Endothelial cell of umbilical vein (primary cell): ENCODE data around the gene STXBP2. TPM values are rescaled to one million over a fixed set of nuclear protein-coding genes. Genes with fewer than 3 reads are reported as not detected.

Experiments used
- BruUV-seq: library from RNA; stranded (reverse); fragments of 400-500 nt; replicated peaks from 2 replicates; lab custom pipeline; 2021; lab: Mats Ljungman, UMichigan
- CTCF ChIA-PET: fragments of 300-600, 350-600 bp; sonication (Branson Sonifier 250); formaldehyde crosslinking; loops from one replicate; lab custom pipeline; 2021; ENCODE audit warnings: antibody characterized with exemption, inconsistent platforms; lab: Charles Lee
- POLR2A ChIA-PET: fragments of 300-600, 350-600 bp; sonication (Branson Sonifier 250); formaldehyde crosslinking; loops from one replicate; lab custom pipeline; 2021; ENCODE audit warnings: antibody characterized with exemption, inconsistent platforms; lab: Charles Lee
- DNase-seq: peaks from one replicate; pipeline ENCODE4 v3.0.0-alpha.2; 2011; ENCODE audit warnings: low read depth, low spot score
- FAIRE-seq: peaks from 2 replicates; lab custom pipeline; 2011; peaks lifted over from hg19 to GRCh38; lab: Jason Lieb, UNC
- H2AFZ ChIP-seq: 2 replicates; pipeline ENCODE4 v1.6.0; 2012; ENCODE audit warnings: low read depth, low read length, control low read depth, inconsistent platforms
- H3K27ac ChIP-seq: 2 replicates; pipeline ENCODE4 v1.5.1; 2011; ENCODE audit warnings: low read depth, mild to moderate bottlenecking, control low read depth, low read length, moderate library complexity; ENCODE audit not compliant: insufficient read depth
- H3K27me3 ChIP-seq, 2 experiments: 2 replicates each; pipeline versions ENCODE4 v1.6.0 to v1.6.1; 2011; ENCODE audit warnings: low read length in 2 of 2, mixed read lengths in 1 of 2; ENCODE audit not compliant: control insufficient read depth in 2 of 2, insufficient read depth in 2 of 2
- H3K36me3 ChIP-seq, 2 experiments: 2 replicates in 1 of 2; 3 replicates in 1 of 2; pipeline ENCODE4 v1.5.1; 2011; ENCODE audit warnings: low read length in 2 of 2, mild to moderate bottlenecking in 1 of 2, moderate library complexity in 1 of 2; ENCODE audit not compliant: control insufficient read depth in 2 of 2, insufficient read depth in 2 of 2; ENCODE audit errors: extremely low read depth in 1 of 2
- H3K4me1 ChIP-seq: 3 replicates; pipeline ENCODE4 v1.5.1; 2011; ENCODE audit warnings: mild to moderate bottlenecking, low read length; ENCODE audit not compliant: control insufficient read depth, insufficient read depth; ENCODE audit errors: extremely low read depth
- H3K4me2 ChIP-seq: 2 replicates; pipeline ENCODE4 v1.6.1; 2011; ENCODE audit warnings: low read length, control low read depth, mixed read lengths; ENCODE audit not compliant: insufficient read depth
- H3K4me3 ChIP-seq, 3 experiments: fragments of 200-600 bp in 1 of 3; sonication (generic), shearing (Covaris generic) in 1 of 3; replicated peaks in 1 of 3; 2 replicates each; pipeline ENCODE4 v1.5.1; 2011 to 2016; ENCODE audit warnings: control low read depth in 3 of 3, low read length in 3 of 3, mild to moderate bottlenecking in 2 of 3, inconsistent platforms in 1 of 3, low read depth in 1 of 3, moderate library complexity in 1 of 3; ENCODE audit not compliant: insufficient read depth in 1 of 3
- H3K79me2 ChIP-seq: 2 replicates; pipeline ENCODE4 v1.6.0; 2012; ENCODE audit warnings: low read length, inconsistent platforms; ENCODE audit not compliant: control insufficient read depth, insufficient read depth
- H3K9ac ChIP-seq: replicated peaks from 2 replicates; pipeline ENCODE3; 2011; ENCODE audit warnings: low read length, control low read depth; ENCODE audit not compliant: insufficient read depth; ENCODE audit errors: extremely low read depth
- H3K9me1 ChIP-seq: replicated peaks from 3 replicates; pipeline ENCODE4 v1.6.0; 2011; ENCODE audit warnings: mild to moderate bottlenecking, low read length; ENCODE audit not compliant: control insufficient read depth, insufficient read depth; ENCODE audit errors: extremely low read depth
- H3K9me3 ChIP-seq: replicated peaks from 2 replicates; pipeline ENCODE4 v1.5.1; 2012; ENCODE audit warnings: low read length, inconsistent platforms; ENCODE audit not compliant: control insufficient read depth, insufficient read depth
- H4K20me1 ChIP-seq: replicated peaks from 2 replicates; pipeline ENCODE3; 2011; ENCODE audit warnings: mild to moderate bottlenecking, low read length; ENCODE audit not compliant: control insufficient read depth, insufficient read depth; ENCODE audit errors: extremely low read depth
- CTCF ChIP-seq, 2 donors: IDR thresholded peaks; 1 replicate in 1 of 2; 2 replicates in 1 of 2; pipeline ENCODE4 v1.5.1; 2011; ENCODE audit warnings: low read length in 2 of 2, mild to moderate bottlenecking in 2 of 2, moderate library complexity in 2 of 2, control low read depth in 1 of 2, inconsistent platforms in 1 of 2, low read depth in 1 of 2; ENCODE audit not compliant: insufficient read depth in 1 of 2; ENCODE audit errors: extremely low read depth in 1 of 2
- EZH2 ChIP-seq: IDR thresholded peaks from 2 replicates; pipeline ENCODE4 v1.6.1; 2012; ENCODE audit warnings: borderline replicate concordance, low read depth, mild to moderate bottlenecking, moderate library complexity, low read length, inconsistent platforms; ENCODE audit not compliant: severe bottlenecking
- MYC ChIP-seq: IDR thresholded peaks from one replicate; pipeline ENCODE4 v1.6.1; 2011; ENCODE audit warnings: mild to moderate bottlenecking, low read depth, low read length
- POLR2AphosphoS5 ChIP-seq: IDR thresholded peaks from 2 replicates; pipeline ENCODE4 v1.6.1; 2012; ENCODE audit warnings: low read depth, mild to moderate bottlenecking, control low read depth, low read length, moderate library complexity; ENCODE audit not compliant: insufficient read depth
- dilution Hi-C: fragments of 300-500 bp; cut with MboI; formaldehyde crosslinking; loops from one replicate; pipeline ENCODE4 v1.15.0; 2019; ENCODE audit warnings: low sequenced_read_pairs; ENCODE audit not compliant: extremely low pct_ligation_motif_present
- intact Hi-C: fragments of 100-400 bp; cut with micrococcal nuclease; formaldehyde crosslinking; loops from one replicate; pipeline ENCODE4 v1.10.0; 2022
- microRNA-seq: library from miRNA; unstranded; fragments of <30 nt; microRNA quantifications from one replicate; pipeline ENCODE4 v1.2.0, GENCODE V29; 2021; ENCODE audit warnings: borderline number of aligned reads, borderline replicate concordance
- polyA plus RNA-seq, 4 experiments: library from polyadenylated mRNA; depleted of rRNA in 3 of 4; stranded (reverse) in 3 of 4; unstranded in 1 of 4; fragments of >200 nt; gene quantifications; 2 replicates each; pipeline versions ENCODE4 v1.2.1 to v1.2.3, GENCODE V29; 2011 to 2012; ENCODE audit warnings: missing spikeins in 1 of 4
- small RNA-seq: library from RNA; depleted of rRNA; stranded (forward); fragments of <200 nt; gene quantifications from one replicate; pipeline ENCODE3, GENCODE V24; 2012; ENCODE audit warnings: low replicate concordance, low read depth; ENCODE audit not compliant: insufficient read depth, insufficient read length
- total RNA-seq: library from RNA; stranded (reverse); gene quantifications from 2 replicates; pipeline ENCODE4 v1.2.3, GENCODE V29; 2021

The STXBP2 gene
- total and polyA plus RNA-seq, 2 donors (not counting 3 experiments of a cell fraction or from before 2014, with no cell fraction given) = 70.0 to 105 TPM

- Histone ChIP-seq H3K9me3 (no peaks in the 10 kb centered on the region), H2AFZ (no peak overlapping the region), H3K4me1 (no peaks in the 10 kb centered on the region), H3K27me3 (no peaks in the 10 kb centered on the region), H3K27ac (no peak overlapping the region), H4K20me1 (no peaks in the 10 kb centered on the region), H3K9ac (no peak overlapping the region), H3K79me2 (no peaks in the 10 kb centered on the region), H3K4me2 (no peak overlapping the region), H3K4me3 (no peak overlapping the region), H3K36me3 (no peaks in the 10 kb centered on the region), H3K9me1 (no peaks in the 10 kb centered on the region)
- BruUV-seq = no TSS peak
- dilution Hi-C loops (no loop called here), intact Hi-C loops (no loop called here)
- TF ChIP-seq EZH2 (no peak), MYC (no peak), CTCF (IDR thresholded peaks at IDR 0.05; ENCODE audit: extremely low read depth in 1 of 2, insufficient read depth in 1 of 2, low read depth in 1 of 2, low read length in 2 of 2) (no peak), POLR2AphosphoS5 (no peak)
- DNase-seq (no peak), FAIRE-seq (no peak)
- ChIA-PET CTCF (no interaction called here), POLR2A (no interaction called here)
These were observed 57.6 kb downstream of the STXBP2 start for GRCh38 chr19:7694499-7694898.

Small RNA genes within 50 kb of the gene (microRNA-seq; reads per million reads assigned to microRNA genes)
- not detected for gene MIR6792

Small RNA genes within 50 kb of the gene (small RNA-seq; reads per million reads assigned to genes)
- not detected for gene MIR6792

Other genes starting within 250 kb of the STXBP2 start
- 1.3 and 1.6 TPM in 2 replicates for gene PEX11G, start 148.1 kb upstream of the STXBP2 start, total RNA-seq
- 1.9 and 2.4 TPM in 2 replicates for gene PEX11G, start 148.1 kb upstream of the STXBP2 start, polyA plus RNA-seq
- 51.2 and 52.1 TPM in 2 replicates for gene ZNF358, start 121.0 kb upstream of the STXBP2 start, total RNA-seq
- gene ZNF358, start 121.0 kb upstream of the STXBP2 start, polyA plus RNA-seq = 83.2 and 90.6 TPM in 2 replicates
- 23.0 and 26.9 TPM in 2 replicates for gene MCOLN1, start 114.5 kb upstream of the STXBP2 start, total RNA-seq
- 60.9 and 84.6 TPM in 2 replicates for gene MCOLN1, start 114.5 kb upstream of the STXBP2 start, polyA plus RNA-seq
- 163 and 164 TPM in 2 replicates for gene PNPLA6, start 101.4 kb upstream of the STXBP2 start, total RNA-seq
- gene PNPLA6, start 101.4 kb upstream of the STXBP2 start, polyA plus RNA-seq = 106 and 117 TPM in 2 replicates
- gene CAMSAP3, start 41.2 kb upstream of the STXBP2 start, total RNA-seq = 0.16 and 0.22 TPM in 2 replicates
- 0.11 TPM in 2 replicates for gene CAMSAP3, start 41.2 kb upstream of the STXBP2 start, polyA plus RNA-seq
- gene XAB2, start 7.6 kb upstream of the STXBP2 start, total RNA-seq = 37.0 and 37.3 TPM in 2 replicates
- 47.6 and 51.6 TPM in 2 replicates for gene XAB2, start 7.6 kb upstream of the STXBP2 start, polyA plus RNA-seq
- gene PET100, start 7.3 kb upstream of the STXBP2 start, total RNA-seq = 162 and 172 TPM in 2 replicates
- 55.0 and 59.0 TPM in 2 replicates for gene PET100, start 7.3 kb upstream of the STXBP2 start, polyA plus RNA-seq
- not detected in 2 replicates for gene PCP2, start 3.4 kb upstream of the STXBP2 start, total RNA-seq
- not detected in 2 replicates for gene PCP2, start 3.4 kb upstream of the STXBP2 start, polyA plus RNA-seq
- not detected in 2 replicates for gene RETN, start 31.9 kb downstream of the STXBP2 start, total RNA-seq
- gene RETN, start 31.9 kb downstream of the STXBP2 start, polyA plus RNA-seq = not detected in 2 replicates
- not detected in 2 replicates for gene MCEMP1, start 40.0 kb downstream of the STXBP2 start, total RNA-seq
- not detected in 2 replicates for gene MCEMP1, start 40.0 kb downstream of the STXBP2 start, polyA plus RNA-seq
- gene TRAPPC5, start 43.7 kb downstream of the STXBP2 start, total RNA-seq = 148 and 172 TPM in 2 replicates
- 114 and 212 TPM in 2 replicates for gene TRAPPC5, start 43.7 kb downstream of the STXBP2 start, polyA plus RNA-seq
- not detected in 2 replicates for gene FCER2, start 65.0 kb downstream of the STXBP2 start, total RNA-seq
- gene FCER2, start 65.0 kb downstream of the STXBP2 start, polyA plus RNA-seq = not detected in 2 replicates
- not detected in 2 replicates for gene CLEC4G, start 95.0 kb downstream of the STXBP2 start, total RNA-seq
- gene CLEC4G, start 95.0 kb downstream of the STXBP2 start, polyA plus RNA-seq = not detected in 2 replicates
- not detected in 2 replicates for gene CD209, start 110.4 kb downstream of the STXBP2 start, total RNA-seq
- not detected in 2 replicates for gene CD209, start 110.4 kb downstream of the STXBP2 start, polyA plus RNA-seq
- gene CLEC4M, start 126.1 kb downstream of the STXBP2 start, total RNA-seq = 0.23 and 0.46 TPM in 2 replicates
- 1.0 and 1.1 TPM in 2 replicates for gene CLEC4M, start 126.1 kb downstream of the STXBP2 start, polyA plus RNA-seq
- 13.5 and 18.3 TPM in 2 replicates for gene EVI5L, start 193.1 kb downstream of the STXBP2 start, total RNA-seq
- 11.9 and 15.8 TPM in 2 replicates for gene EVI5L, start 193.1 kb downstream of the STXBP2 start, polyA plus RNA-seq
- gene PRR36, start 237.3 kb downstream of the STXBP2 start, total RNA-seq = not detected in 2 replicates
- 0.05 TPM in 1 of 2 replicates, not detected in the other for gene PRR36, start 237.3 kb downstream of the STXBP2 start, polyA plus RNA-seq